Hepatocyte (in vitro differentiated cells): ENCODE data around the gene LRRK1.

ENCODE experiments used
- EZH2phosphoT487 ChIP-seq: fragments of 200-600 bp; sonication (generic); IDR thresholded peaks from one replicate; pipeline ENCODE4 v1.6.1; 2018; ENCODE audit warnings: antibody characterized with exemption, mild to moderate bottlenecking, low read depth, moderate library complexity; ENCODE audit not compliant: unreplicated experiment, severe bottlenecking
- TF ChIP-seq, protein P1 (sequence below): fragments of 200-600 bp; sonication (generic); IDR thresholded peaks from 2 replicates; pipeline ENCODE4 v1.5.1; 2016; ENCODE audit warnings: antibody characterized with exemption, mild to moderate bottlenecking; ENCODE audit not compliant: poor library complexity

DNA sequence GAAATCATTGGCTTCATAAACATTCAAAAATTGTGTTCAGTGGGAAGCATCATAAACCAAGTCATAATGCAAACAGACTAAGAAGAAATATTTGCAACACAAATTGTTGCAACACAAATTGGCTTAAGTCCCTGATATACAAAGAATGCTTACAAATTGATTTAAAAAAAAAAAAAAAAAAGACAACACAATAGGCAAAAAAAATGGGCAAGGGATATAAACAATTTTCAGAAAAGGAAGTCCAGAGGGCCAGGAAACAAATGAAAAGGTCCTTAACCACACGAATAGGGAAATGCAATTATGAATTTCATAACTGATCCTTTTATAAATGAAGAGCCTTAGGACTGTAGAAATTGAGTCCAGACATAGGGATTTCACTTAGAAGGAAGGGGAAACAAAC lies 98.9 kb downstream of the LRRK1 start:
- TF ChIP-seq, protein P1, sequence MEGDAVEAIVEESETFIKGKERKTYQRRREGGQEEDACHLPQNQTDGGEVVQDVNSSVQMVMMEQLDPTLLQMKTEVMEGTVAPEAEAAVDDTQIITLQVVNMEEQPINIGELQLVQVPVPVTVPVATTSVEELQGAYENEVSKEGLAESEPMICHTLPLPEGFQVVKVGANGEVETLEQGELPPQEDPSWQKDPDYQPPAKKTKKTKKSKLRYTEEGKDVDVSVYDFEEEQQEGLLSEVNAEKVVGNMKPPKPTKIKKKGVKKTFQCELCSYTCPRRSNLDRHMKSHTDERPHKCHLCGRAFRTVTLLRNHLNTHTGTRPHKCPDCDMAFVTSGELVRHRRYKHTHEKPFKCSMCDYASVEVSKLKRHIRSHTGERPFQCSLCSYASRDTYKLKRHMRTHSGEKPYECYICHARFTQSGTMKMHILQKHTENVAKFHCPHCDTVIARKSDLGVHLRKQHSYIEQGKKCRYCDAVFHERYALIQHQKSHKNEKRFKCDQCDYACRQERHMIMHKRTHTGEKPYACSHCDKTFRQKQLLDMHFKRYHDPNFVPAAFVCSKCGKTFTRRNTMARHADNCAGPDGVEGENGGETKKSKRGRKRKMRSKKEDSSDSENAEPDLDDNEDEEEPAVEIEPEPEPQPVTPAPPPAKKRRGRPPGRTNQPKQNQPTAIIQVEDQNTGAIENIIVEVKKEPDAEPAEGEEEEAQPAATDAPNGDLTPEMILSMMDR, result no peak
- TF ChIP-seq EZH2phosphoT487, result no peak
